Inferior parietal cortex (tissue), 1 donor: Measurements from ENCODE around the gene ACSBG1.

ENCODE experiments used
- DNase-seq: peaks from one replicate; pipeline ENCODE4 v3.0.0-alpha.2; 2016; ENCODE audit errors: extremely low spot score

The ACSBG1 gene

DNA sequence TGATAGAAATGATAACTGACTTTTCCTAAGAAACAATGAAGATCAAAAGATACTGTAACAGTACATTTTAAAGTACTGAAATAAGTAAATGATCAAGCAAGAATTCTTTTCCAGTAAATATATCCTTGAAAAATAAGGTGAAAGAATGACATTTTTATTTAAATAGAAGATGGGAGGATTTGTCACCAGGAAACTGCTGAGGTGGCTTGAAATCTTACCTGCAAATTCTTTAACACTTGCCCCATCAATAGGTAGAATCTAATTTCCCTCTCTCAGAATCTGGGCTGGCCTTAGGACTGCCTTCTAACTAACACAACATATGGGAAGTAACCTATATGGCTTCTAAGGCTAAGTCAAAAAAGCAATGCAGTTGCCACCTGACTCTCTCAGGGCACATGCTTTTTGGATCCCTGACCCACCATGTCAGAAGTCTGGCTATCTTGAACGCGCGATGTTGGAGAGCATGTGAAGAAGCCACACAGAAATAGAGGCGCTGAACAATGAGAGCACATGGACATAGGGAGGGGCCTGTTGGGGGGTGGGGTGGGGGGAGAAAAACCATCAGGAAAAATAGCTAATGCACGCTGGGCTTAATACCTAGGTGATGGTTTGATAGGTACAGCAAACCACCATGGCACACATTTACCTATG lies 11.5 kb downstream of the ACSBG1 start:
- DNase-seq: no peak

DNA sequence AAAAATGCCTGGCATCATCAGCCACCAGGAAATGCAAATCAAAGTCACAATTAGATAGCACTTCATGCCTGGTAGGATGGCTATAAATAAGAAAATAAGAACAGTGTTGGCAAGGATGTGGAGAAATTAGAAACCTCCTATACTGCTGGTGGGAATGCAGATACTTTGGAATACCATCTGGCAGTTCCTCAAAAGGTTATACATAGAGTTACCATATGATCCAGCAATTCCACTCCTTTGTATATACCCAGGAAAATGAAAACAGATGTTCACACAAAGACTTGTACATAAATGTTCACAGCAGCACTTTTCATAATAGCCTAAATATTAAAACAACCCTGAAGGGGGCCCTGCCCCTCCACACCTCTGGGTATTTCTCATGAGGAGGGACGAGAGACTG lies 13.7 kb downstream of the ACSBG1 start:
- no peak for DNase-seq

DNA sequence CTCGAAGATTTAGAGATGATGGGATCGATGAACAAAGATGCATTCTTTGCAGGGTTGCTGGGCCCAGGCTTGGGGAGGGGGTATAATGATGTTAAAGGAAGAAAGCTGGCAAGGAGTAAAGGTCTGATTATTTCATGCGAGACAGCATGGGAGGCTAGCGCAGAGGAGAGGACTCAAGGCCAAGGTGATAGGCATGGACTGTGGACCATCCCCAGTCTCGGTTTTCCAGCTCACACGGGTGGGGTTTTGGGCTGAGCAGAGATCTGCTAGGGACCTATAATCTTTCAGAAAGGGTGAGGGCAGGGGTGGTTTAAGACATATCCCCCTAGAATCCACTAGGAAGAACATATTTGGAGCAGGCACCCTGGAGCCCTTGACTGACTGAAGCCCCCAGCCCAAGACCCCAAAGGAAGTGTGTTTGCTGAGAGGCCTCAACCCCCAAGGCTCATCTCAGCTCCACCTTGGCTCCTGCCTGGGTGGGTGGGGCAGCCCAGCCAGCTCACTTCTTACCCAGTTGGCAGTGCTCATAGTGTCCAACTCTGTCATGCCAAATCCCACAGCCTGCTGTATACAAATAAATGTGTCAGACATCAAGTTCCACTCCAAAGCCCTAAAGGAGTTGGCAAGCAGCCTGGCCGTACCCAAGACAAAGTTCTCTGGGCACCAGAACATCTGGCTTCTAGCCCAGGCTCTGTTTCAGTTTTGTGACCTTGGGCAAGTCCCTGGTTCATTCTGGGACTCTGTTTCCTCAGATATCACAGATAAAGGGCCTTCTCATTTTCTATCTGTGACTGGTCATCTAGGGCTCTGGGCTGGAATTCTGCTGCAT lies 17.9 kb downstream of the ACSBG1 start:
- DNase-seq: peak; percentile 36

DNA sequence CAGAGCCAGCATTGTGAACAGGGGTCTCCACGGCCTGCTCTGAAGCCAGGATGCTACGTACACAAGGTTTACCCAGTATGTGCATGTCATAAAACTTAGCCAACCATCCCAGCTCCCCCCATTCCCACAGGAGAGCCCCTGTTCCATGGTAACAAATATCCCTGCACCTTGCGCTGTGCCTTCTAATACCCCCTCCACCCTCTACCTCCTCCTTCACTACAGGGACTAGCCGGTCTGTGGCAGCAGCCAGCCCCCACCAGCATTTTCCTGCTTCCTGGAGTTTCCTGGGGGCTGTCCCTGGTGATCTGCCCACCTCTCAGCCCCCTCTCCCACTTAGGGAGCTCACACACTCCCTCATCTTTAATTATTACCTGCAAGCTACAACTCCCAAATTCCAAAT lies 20.4 kb downstream of the ACSBG1 start:
- DNase-seq: no peak

DNA sequence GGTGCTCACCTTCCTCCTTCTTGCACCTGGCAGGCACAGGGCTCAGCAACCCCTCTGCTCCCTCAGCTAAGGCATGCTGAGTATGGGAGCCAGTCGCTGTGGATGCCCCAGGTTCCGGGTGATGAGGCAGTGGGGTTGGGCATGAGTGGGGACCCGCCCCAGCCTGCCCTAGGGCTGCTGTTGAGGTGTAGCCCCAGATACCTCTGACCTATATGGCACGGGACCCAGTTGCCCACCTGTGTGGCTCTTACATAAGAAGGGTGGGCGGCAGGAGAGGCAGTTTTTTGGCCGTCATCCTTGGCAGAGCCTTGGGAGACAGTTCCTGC lies 21.0 kb downstream of the ACSBG1 start:
- no peak for DNase-seq

DNA sequence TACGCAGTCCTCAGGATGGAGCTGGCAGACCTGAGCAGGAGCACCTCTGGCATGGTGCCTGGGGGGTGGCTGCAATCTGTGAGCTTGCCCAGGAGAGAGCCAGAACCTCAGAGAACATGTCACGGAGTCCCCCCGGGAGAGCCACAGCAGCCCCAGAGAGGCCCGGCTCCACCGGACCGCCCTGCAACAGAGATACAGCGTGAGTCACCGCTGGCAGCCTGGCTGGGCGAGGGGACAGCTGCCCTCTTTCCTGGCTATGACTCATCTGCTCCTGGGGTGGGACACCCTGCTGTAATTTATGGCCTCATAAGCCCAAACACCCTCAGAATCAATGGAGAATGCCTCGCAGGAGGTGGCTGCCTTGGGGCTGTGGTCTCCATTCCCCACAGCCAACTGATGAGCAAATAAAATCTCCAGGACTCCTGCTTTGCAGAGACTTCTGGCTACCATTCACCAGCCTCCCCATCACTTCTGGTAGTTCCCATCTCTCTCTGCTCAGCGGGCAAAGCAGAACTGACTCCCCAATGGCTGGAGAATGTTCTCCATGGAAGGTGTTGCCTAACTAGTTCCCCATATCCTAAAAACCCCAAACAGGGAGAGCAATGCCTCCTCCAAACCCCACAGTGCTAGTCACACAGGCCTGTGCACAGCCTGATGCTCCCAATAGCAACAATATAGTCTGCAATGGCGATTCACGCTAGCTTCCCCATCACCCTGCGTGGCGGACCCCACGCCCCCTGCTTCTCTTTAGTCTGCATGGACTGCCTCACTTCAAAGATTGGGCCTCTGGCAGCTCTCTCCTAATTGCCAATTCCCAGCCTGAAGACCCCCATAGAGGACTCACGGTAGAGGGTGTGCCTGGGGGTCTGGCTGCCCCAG lies 21.6 kb downstream of the ACSBG1 start:
- DNase-seq: peak; percentile 28

DNA sequence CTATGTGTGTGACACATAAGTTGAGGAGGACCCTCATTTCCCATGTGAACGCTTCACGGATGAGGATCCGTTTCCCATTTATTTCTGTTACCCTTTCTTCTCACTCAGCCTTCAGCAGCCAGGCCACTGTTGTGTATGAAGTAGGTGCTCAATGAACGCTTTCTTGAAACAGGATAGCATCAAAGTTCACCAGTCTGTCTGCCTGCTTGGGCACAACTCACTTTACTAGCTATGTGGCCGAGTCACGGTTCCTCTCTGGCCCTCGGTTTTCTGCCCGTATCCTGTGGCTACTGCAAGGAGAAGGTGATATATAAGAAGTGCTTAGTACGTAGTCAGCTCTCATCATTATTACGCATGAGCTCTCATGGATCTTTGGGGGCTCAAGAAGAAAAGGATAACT lies 22.4 kb downstream of the ACSBG1 start:
- DNase-seq: no peak

DNA sequence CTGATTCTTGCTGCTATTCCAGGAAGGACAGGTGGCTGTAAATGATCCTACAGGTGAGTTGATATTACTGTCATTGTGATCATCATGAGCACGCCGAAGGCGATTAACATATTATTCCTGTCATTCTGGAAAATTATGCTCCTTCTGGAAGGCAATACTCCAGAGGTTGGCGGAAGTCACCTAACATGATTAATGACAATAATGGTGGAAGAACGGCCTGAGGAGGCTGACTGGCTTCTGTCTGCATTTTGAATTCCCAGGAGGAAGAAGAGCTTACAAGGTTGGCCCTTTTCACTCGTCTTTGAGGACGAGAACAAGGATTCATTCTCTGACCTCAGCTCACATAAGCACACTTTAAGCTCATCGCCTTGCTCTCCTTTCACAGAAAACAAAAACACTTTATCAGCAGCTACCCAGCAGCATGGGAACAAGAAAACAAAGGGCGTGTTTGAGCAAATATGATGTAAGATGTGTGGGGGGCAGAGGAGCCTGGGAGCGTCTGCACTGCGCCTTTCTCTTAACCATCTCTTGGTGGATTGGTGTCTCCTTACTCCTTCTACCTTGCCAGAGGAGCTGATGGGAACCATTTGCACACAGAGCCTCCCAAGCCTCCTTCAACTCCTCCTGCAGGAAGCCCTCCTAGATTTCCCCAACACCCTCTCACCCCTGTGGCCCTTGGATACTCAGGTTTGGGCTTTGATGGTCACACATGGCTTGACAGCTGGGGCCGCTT lies 23.0 kb downstream of the ACSBG1 start:
- DNase-seq: peak; percentile 48

DNA sequence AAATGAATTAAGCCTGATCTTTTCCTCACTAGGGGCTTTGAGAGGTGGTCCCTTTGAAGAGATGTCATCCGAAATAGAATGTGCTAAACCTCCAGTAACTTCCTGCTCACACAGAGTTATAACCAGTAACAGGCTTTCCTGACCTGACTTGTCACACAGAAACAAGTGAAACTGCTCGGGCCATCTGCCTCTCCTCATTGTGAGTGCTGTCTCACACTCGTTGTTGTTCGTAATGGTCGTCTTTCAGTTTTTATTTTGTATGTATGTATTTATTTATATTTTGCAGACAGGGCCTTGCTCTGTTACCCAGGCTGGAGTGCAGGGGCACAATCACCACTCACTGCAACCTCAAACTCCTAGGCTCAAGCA lies 24.0 kb downstream of the ACSBG1 start:
- DNase-seq: peak; percentile 14

DNA sequence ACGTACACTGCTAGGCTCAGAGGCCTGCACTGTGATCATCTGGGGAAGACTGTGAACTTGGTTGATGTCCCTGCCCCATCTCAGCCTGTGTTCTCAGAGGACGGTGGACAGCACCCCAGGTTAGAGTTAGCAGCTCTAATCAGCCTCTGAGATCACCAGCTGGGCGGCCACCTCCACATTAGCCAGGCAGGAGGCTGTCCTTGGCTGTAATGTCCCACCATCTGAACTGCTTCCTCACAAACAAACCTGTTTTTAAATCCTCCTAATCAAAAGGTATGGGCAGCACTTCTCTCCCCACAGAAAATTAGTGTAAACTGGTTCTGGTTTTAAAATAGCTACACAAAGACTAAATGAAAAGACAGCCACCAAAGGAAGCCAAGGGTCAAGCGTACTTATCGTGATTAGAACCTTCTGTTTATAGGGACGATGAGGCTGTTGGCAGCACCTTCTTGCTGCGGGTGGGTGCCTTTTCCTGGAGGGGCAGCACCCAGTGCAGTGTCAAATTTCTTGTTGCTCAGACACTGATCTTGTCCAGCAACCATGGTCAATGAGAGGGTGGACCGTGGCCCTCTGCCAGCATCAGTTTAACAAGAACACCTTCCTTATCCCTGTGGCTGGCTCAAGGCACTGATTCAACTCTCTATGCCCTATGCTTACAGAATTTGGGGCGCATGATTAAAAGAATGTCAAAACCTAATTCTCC lies 24.6 kb downstream of the ACSBG1 start:
- no peak for DNase-seq

DNA sequence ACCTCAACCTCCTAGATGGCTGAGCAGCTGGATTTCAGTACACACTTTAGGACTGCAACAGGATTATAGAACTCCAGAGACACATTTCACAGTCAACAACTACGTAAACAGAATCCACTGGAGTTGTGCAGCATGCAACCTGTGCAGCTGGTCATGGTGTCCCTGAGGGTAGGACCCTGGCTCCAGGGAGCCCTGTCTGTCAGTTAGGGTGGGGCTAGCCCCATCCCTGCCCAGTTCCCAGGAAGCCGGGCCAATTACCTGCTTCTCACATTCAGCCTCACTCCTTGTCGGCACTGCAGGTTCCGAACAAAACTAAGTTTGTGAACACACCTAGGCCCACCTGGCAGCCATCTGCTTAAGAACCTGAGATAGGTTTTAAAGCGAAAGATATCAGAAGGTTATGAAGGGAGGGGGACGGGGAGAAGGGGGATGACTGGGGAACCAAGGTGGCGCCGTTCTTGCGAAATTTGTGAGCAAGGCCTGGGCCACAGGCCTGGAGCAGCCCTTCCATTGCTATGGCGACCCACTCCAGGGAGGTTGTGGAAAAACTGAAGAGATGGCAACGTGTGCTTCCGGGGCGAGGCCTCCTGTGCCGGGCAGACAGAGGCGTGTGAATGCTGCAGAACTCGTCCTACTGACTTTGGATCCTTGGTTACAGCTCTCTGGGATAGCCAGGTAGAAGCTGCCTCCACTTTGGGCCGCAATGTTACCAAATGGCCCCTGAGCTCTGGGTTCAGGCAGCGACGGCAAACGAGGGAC lies 25.3 kb downstream of the ACSBG1 start:
- DNase-seq: no peak

DNA sequence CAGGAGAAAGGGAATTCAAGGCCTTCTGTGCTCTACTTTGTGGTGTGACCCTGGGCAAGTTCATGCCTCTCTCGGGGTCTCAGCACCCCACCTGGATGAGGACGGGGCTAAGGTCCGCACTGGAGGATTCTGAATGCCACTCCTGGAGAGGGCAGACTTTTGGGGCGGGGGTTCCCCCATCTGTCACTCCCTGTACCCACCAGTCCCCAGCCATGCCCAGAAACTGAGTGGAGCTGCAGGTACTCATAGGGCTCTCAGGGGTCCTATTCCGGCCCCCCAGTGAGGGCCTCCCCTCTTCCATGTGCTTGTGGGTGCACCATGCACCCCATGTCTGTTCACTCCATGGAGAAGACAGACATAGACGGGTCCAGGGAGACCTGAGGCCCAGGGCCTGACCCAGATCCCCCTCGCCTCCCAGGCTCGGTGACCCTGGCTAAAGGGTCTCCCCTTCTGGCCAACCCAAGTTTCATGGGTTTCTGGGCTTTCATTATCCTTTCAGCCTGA lies 26.0 kb downstream of the ACSBG1 start:
- DNase-seq: no peak

DNA sequence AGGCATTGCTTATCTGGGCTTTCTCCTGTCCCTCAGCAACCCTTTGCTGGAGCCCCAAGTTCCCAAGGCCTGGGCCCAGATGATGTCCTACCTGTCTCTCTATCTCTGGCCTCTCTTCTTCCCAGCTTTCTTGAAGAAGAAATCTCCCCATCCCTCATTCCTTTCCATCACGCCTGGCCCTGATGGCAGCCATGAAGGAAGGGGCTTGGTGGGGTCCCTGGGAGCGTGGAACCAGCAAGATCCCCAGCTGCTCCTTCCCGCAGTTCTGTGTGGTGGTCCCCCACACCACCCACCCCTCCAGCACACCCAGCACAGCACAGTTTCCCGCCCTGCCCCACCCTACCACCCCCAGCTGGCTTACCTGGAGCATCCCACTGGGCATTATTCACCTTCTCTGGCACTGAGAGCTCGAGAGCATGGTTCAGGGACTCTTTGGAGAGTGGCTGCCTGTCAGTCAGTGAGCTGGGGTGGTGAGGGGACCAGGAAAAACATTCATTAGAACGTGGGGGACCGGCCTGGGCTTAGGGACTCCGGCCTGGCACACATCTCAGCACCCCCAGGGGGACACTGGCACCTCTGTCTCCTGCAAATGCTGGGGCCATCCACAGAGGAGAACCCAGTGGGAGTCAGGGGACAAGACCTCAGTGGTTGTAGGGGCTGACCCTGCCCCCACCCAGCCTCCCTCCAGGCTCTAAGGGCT lies 26.6 kb downstream of the ACSBG1 start:
- DNase-seq: no peak

DNA sequence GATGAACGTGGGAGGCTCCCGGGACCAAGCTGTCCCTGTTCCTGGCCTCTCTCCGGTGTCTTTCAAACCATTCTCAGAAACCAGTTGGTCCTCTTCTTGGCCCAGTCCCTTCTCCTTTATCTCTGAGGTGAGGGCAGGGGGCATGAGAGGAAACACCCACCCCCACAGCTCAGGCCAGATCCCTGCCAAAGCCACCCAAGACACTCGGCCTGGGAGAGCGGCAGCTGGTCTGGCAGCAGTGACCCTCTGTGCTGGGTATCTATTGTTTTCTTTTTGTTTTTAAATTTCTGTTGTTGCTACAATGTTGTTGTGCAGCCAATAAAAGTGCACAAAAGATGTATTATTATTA lies 27.3 kb downstream of the ACSBG1 start:
- DNase-seq: no peak

DNA sequence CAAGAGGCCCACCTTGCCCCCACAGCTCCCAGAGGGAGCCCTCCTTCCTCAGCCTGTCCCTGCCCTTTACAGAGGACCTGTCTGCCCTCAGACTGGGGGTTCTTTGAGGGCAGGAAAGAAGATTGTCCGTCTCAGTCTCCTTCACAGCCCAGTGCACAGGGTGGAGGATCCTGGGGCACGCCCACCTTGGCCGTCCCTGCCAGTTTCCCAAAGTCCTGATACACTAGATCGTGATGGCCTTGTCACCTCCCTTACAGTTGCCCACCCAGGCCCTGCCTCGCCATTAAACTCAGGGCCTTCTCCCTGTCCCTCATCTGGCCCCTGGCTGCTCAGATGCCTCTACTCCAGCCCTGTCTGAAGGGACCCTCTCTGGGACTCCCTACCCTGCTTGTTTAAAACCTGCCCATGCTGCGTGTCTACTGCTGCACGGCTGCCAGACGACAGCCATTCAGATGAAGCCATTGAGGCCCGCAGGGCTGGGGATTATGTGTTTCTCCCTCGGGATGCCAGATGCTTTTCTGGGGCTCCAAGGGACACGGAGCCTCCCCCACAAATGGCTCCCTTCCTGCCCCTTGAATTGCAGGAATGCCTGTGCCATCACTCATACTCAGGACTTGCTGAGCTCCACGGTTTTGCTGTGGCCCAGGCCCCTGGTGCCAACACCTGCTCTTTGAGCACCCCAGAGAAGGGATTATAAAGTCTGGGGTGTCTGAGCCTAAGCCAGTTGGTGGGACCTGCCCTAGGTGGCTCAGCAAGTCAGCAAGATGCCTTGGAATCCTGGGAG lies 27.8 kb downstream of the ACSBG1 start:
- no peak for DNase-seq

DNA sequence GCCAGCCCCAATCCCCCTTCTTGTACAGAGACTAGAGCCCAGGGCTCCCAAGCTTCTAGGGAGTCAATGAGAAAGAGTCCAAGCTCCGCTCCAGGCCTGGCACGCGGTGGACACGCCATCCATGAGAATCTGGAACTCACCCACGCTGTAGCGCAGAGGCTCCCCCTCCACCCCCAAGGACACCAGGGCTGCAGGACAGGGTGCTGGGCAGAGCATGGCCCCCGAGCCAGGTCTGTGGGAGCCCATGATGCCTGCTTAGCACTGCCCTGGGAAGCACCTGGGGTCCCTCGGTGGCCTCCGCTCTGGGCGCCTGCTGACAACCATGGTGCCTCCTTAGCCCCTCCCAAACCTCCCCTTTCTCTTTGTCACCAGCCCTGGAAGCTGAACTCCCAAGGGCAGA lies 28.5 kb downstream of the ACSBG1 start:
- DNase-seq: no peak

DNA sequence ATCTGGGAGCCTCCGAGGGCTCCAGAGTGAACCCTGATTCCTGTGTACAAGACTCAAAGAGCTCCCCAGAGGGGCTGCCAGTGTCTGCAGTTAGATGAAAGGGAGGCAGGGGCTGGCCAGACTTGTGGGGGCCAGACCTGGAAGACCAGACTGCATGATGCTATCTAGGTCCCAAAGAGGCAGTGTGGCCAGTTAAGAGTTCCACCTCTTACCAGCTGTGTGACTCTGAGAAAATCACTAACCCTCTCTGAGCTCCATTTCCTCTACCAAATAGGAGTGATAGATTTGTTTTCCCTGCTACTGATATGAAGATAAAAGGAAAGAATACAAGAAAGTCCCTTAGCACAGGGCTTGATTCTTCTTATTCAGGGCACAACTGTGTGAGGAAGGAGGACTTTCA lies 29.0 kb downstream of the ACSBG1 start:
- DNase-seq: no peak

DNA sequence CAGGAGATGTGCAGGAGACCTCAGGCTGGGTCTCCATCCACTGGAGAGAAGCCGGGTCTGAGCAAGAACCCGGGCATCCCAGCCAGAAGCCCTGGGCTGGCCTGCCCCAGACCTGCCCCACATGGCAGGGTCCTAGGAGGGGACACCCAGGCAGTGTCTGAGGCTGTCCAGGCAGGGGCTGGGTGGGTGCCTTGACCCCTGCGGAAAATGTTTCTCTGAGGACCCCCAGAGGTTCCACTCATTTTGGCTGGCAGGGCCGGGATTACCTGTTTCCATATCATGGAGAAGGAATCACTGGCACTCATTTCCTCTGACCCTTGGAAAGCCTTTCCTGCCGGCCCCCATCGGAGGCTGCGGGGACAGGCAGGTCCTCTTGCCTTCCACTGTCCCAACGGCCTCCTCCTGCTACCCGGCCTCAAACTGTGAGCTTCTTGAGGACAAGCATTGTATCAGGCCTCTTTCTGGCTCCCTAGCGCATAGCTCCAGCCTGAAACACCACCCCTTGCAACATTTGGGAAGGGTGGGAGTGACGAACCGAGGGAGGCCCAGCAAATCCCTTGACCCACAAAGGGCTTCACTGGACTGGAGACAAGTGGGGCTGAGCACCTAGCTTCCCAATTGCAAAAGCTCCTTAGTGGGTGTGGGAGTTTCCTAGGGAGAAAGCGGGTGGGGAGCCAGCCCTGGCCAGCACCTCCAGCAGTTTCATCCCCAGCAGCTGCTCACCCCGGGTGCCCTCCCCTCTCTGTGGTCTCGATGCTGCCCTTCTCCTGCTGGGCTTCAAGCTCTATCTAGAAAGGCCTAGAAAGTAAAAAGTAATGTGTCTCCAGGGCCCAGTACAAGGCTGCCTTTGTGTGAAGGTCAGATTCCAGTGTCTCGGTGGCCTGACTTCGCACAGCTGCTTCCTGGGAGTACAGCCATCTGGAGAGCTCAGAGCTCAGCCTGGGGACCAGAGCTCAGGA lies 29.7 kb downstream of the ACSBG1 start:
- DNase-seq: peak; percentile 53
